PC-3 (cell line): ENCODE results near the gene CD320. TPM values are rescaled to one million over a fixed set of nuclear protein-coding genes. Genes with fewer than 3 reads are reported as not detected.

Experiments
- ATAC-seq: fragments of 200-7000 bp; cut with Tn5 transposase; 2 replicates; pipeline ENCODE4 v1.9.1; 2020; ENCODE audit warnings: mild to moderate bottlenecking, moderate library complexity
- BruUV-seq: library from RNA; stranded (reverse); fragments of 400-500 nt; replicated peaks from 2 replicates; lab custom pipeline; 2021; lab: Mats Ljungman, UMichigan
- CTCF ChIA-PET: fragments of 300-600 bp; sonication (Branson Sonifier 250); formaldehyde crosslinking; loops from one replicate; lab custom pipeline; 2022; ENCODE audit warnings: antibody characterized with exemption; lab: Charles Lee
- POLR2A ChIA-PET: fragments of 300-600 bp; sonication (Branson Sonifier 250); formaldehyde crosslinking; loops from one replicate; lab custom pipeline; 2022; ENCODE audit warnings: antibody characterized with exemption; ENCODE audit not compliant: unreplicated experiment; lab: Charles Lee
- DNase-seq: peaks from one replicate; pipeline ENCODE4 v3.0.0-alpha.2; 2015
- H2AFZ ChIP-seq: fragments of 300-600 bp; sonication (generic); 2 replicates; pipeline ENCODE4 v1.6.0; 2016; ENCODE audit warnings: antibody characterized with exemption, low read length
- H3F3A ChIP-seq: fragments of 300-600 bp; sonication (generic); one replicate; pipeline ENCODE4 v1.6.0; 2017; ENCODE audit warnings: antibody characterized with exemption, low read length, control low read depth, mild to moderate bottlenecking; ENCODE audit not compliant: unreplicated experiment
- H3K27ac ChIP-seq: fragments of 300-600 bp; sonication (generic); 2 replicates; pipeline ENCODE4 v1.5.1; 2016; ENCODE audit warnings: mild to moderate bottlenecking, low read length
- H3K27me3 ChIP-seq: fragments of 300-600 bp; sonication (generic); 2 replicates; pipeline ENCODE4 v1.6.1; 2016; ENCODE audit warnings: low read length, mixed read lengths
- H3K36me3 ChIP-seq: fragments of 300-600 bp; sonication (generic); 2 replicates; pipeline ENCODE4 v1.6.1; 2016; ENCODE audit warnings: low read depth, mixed run types, low read length, mixed read lengths
- H3K4me1 ChIP-seq: fragments of 300-600 bp; sonication (generic); 2 replicates; pipeline ENCODE4 v1.5.1; 2016; ENCODE audit warnings: low read length; ENCODE audit not compliant: insufficient read depth
- H3K4me2 ChIP-seq: fragments of 300-600 bp; sonication (generic); 2 replicates; pipeline ENCODE4 v1.6.0; 2016; ENCODE audit warnings: low read length
- H3K4me3 ChIP-seq: fragments of 300-600 bp; sonication (generic); 2 replicates; pipeline ENCODE4 v1.5.1; 2016; ENCODE audit warnings: mild to moderate bottlenecking, low read length, mixed read lengths
- H3K79me2 ChIP-seq: fragments of 300-600 bp; sonication (generic); 2 replicates; pipeline ENCODE4 v1.6.1; 2017; ENCODE audit warnings: low read length, mixed read lengths
- H3K9ac ChIP-seq: fragments of 300-600 bp; sonication (generic); 2 replicates; pipeline ENCODE4 v1.6.0; 2016; ENCODE audit warnings: mild to moderate bottlenecking, low read length
- H3K9me2 ChIP-seq: fragments of 300-600 bp; sonication (generic); replicated peaks from 2 replicates; pipeline ENCODE4 v1.6.1; 2016; ENCODE audit warnings: mixed run types, low read length, mixed read lengths
- H3K9me3 ChIP-seq: fragments of 300-600 bp; sonication (generic); 2 replicates; pipeline ENCODE4 v1.6.1; 2016; ENCODE audit warnings: low read length, mixed read lengths
- H4K20me1 ChIP-seq: fragments of 300-600 bp; sonication (generic); 2 replicates; pipeline ENCODE4 v1.6.1; 2016; ENCODE audit warnings: low read length, mixed read lengths
- EZH2 ChIP-seq: fragments of 300-600 bp; sonication (generic); IDR thresholded peaks from one replicate; pipeline ENCODE4 v1.6.1; 2017; ENCODE audit warnings: antibody characterized with exemption, mild to moderate bottlenecking, low read length; ENCODE audit not compliant: unreplicated experiment
- EZH2phosphoT487 ChIP-seq: fragments of 300-600 bp; sonication (generic); IDR thresholded peaks from 2 replicates; pipeline ENCODE4 v1.6.1; 2018; ENCODE audit warnings: mild to moderate bottlenecking, antibody characterized with exemption, low read length, borderline replicate concordance
- intact Hi-C: fragments of 100-400 bp; cut with micrococcal nuclease; formaldehyde crosslinking; loops from 2 replicates; pipeline ENCODE4 v1.9.0; 2023
- total RNA-seq: library from RNA; depleted of rRNA; stranded (reverse); fragments of >200 nt; gene quantifications from 2 replicates; pipeline ENCODE4 v1.2.3, GENCODE V29; 2014
- TF ChIP-seq, protein P1 (sequence below): fragments of 300-600 bp; sonication (generic); conservative IDR thresholded peaks from 2 replicates; pipeline ENCODE4 v1.5.1; 2017; ENCODE audit warnings: antibody characterized with exemption, low read depth, mild to moderate bottlenecking, low read length

CD320 gene
- total RNA-seq, 1 experiment from 2014 or later: 221 TPM

DNA sequence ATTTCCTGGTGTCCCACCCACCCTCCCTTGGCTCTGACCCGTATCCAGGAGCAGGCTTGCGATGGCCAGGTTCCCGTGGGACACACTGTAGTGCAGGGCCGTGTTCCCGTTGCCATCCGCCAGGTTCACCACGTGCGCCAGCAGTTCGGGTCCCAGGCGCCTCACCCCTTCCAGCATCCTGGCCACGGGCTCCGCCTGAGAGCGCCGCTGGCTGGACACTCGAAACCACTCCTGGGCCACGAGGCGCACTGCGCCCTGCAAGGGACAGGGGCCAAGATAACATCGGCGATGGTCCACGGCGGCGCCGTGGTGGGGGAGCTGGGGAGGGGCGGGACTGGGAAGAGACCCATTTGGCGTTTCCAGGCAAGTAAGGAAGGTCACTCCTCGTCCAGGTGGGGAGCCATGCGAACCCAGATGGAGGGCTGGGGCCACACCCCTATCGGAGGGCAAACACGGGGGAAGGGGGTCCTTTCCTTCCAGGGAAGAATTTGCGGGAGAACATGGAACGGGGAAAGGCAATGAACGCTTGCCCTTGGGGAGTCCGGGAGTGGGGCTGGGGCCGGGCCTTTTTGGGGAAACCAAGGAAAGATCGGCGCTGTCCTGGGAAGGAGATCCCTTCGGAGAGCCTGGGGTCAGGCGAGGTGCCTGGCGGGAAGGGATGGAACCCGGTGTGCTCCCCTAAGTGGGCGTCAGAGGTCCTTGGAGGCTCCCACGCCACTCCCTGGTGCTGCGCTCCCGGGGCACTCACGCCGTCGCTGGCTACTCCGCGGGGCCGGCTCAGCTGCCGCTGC, 25.0 kb upstream of the CD320 start:
- H3F3A ChIP-seq: no peaks in the 10 kb centered on the region
- no peaks in the 10 kb centered on the region for H3K36me3 ChIP-seq
- H3K4me3 ChIP-seq: peak overlapping the region; percentile 66; the same call in 1 of the 2 replicates
- H3K9ac ChIP-seq: no peak overlapping the region
- no peaks in the 10 kb centered on the region for H3K79me2 ChIP-seq
- ChIA-PET POLR2A (no interaction called here), CTCF (no interaction called here)
- TF ChIP-seq EZH2 (no peak), EZH2phosphoT487 (no peak)
- TF ChIP-seq, protein P1, sequence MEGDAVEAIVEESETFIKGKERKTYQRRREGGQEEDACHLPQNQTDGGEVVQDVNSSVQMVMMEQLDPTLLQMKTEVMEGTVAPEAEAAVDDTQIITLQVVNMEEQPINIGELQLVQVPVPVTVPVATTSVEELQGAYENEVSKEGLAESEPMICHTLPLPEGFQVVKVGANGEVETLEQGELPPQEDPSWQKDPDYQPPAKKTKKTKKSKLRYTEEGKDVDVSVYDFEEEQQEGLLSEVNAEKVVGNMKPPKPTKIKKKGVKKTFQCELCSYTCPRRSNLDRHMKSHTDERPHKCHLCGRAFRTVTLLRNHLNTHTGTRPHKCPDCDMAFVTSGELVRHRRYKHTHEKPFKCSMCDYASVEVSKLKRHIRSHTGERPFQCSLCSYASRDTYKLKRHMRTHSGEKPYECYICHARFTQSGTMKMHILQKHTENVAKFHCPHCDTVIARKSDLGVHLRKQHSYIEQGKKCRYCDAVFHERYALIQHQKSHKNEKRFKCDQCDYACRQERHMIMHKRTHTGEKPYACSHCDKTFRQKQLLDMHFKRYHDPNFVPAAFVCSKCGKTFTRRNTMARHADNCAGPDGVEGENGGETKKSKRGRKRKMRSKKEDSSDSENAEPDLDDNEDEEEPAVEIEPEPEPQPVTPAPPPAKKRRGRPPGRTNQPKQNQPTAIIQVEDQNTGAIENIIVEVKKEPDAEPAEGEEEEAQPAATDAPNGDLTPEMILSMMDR: no peak
- BruUV-seq: no TSS peak
- peaks cover 11% of the 10 kb centered on the region; the same call in 1 of the 2 replicates for H3K4me1 ChIP-seq
- H2AFZ ChIP-seq: no peak overlapping the region
- H3K9me3 ChIP-seq: no peaks in the 10 kb centered on the region
- intact Hi-C loops: no loop called here
- ATAC-seq (no peak), DNase-seq (no peak)
- peak overlapping the region; percentile 92 for H3K4me2 ChIP-seq
- no peaks in the 10 kb centered on the region for H4K20me1 ChIP-seq
- H3K27ac ChIP-seq: no peak overlapping the region
- peaks cover 22% of the 10 kb centered on the region for H3K27me3 ChIP-seq
- no peaks in the 10 kb centered on the region for H3K9me2 ChIP-seq

DNA sequence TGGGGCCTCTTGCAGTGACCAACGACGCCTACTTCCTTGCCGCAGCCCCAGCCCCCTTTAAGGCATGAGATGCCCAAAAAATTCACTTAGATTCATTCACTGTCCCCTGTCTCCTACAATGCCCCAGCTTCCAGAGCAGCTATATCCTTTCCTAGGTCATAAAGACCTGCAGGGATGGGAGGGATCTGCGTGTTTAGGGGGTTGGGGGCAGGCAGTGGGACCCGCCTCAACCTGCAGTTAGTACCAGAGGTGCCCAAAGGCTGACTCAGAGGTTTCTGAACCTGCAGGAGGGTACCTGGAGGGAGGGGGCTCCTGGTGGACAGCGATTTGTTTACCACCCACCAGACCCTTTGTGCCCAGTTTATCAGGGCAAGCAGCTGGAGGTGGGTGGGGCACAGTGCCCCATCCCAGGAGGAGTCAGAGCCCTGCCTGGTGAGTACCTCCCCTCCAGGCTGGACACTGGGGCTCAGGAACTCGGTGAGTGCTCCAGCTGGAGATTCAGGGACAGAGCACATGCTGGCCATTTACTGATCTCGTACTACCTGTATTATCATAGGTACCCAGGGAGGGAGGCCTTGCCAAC, 23.2 kb upstream of the CD320 start:
- CTCF ChIA-PET: no interaction called here

More for the DNA sequence above, 23.2 kb upstream of the CD320 start:
- H3K9ac ChIP-seq: no peak overlapping the region
- intact Hi-C loops: no loop called here
- H3K27me3 ChIP-seq: peaks cover 22% of the 10 kb centered on the region
- H3K4me2 ChIP-seq: no peak overlapping the region
- BruUV-seq: no TSS peak
- no peaks in the 10 kb centered on the region for H4K20me1 ChIP-seq
- H3K4me1 ChIP-seq: peaks cover 11% of the 10 kb centered on the region; the same call in 1 of the 2 replicates
- ATAC-seq (no peak), DNase-seq (no peak)
- no peaks in the 10 kb centered on the region for H3K79me2 ChIP-seq
- POLR2A ChIA-PET: no interaction called here
- H3F3A ChIP-seq: no peaks in the 10 kb centered on the region
- no peaks in the 10 kb centered on the region for H3K9me2 ChIP-seq
- TF ChIP-seq EZH2phosphoT487 (no peak), EZH2 (no peak)
- TF ChIP-seq, protein P1: no peak
- H2AFZ ChIP-seq: no peak overlapping the region
- no peak overlapping the region for H3K27ac ChIP-seq
- no peak overlapping the region for H3K4me3 ChIP-seq
- H3K9me3 ChIP-seq: no peaks in the 10 kb centered on the region
- H3K36me3 ChIP-seq: no peaks in the 10 kb centered on the region
